ENCODE measurements around the gene PRLR. TPM values are rescaled to one million over a fixed set of nuclear protein-coding genes. Genes with fewer than 3 reads are reported as not detected.

PRLR gene
- total and polyA plus RNA-seq, 2 of the 13 experiments (the other 11 are each of a cell fraction or from before 2014, with no cell fraction given): 12.2 to 13.3 TPM

DNA sequence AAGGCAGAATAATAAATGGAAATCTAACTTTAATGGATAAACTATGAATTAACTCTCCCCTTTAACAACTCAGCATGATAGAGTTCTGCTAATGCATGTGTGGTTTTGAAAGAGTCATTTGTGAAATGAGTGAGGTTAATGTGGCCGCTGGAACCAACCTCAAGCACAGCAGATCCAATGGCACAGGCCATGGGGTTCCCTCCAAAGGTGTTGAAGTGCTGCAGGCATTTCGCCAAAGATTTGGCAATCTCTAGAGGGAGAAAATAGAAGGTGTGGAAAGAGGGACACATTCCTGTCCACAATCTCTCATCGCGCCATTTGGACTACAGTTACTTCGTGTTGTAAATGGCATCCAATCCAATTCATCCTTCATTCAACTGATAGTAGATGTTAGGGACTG is 217.5 kb downstream of the PRLR start:
- in situ Hi-C loops (cut with HindIII; ENCODE audit: extremely low pct_ligation_motif_present, low pct_unique_long_range_greater_than_20kb): no loop called here
- ATAC-seq (no peak), FAIRE-seq (no peak), DNase-seq (ENCODE audit: low spot score) (no peak)
- no TSS peak for BruUV-seq (replicated peaks)
- H4K20me1 ChIP-seq (ENCODE audit: insufficient read depth, low read length): no peaks in the 10 kb centered on the region
- no peak overlapping the region for H3K27ac ChIP-seq (ENCODE audit: extremely low read length, insufficient read depth, low read length)
- CTCF ChIA-PET (ENCODE audit: low intra/inter-chr PET ratio, low total read pairs): no interaction called here
- H3K27me3 ChIP-seq (ENCODE audit: control insufficient read depth in 1 of 2, insufficient read depth in 2 of 2, low read length in 2 of 2): no peaks in the 10 kb centered on the region
- H3K4me1 ChIP-seq (ENCODE audit: insufficient read depth, low read length): no peaks in the 10 kb centered on the region
- TF ChIP-seq ZNF547 (CRISPR knock-in tag; IDR thresholded peaks at IDR 0.05): no peak
- no peak for TF ChIP-seq MAZ (IDR thresholded peaks at IDR 0.05; ENCODE audit: borderline replicate concordance, low read depth, low read length)
- TF ChIP-seq MAZ (CRISPR knock-in tag; IDR thresholded peaks at IDR 0.05; ENCODE audit: low read depth): no peak
- TF ChIP-seq ZNF282 (IDR thresholded peaks at IDR 0.05; ENCODE audit: partially characterized antibody): no peak
- TF ChIP-seq ZNF777 (CRISPR knock-in tag; IDR thresholded peaks at IDR 0.05): no peak
- no peak for TF ChIP-seq FOXK2 (IDR thresholded peaks at IDR 0.05)
- TF ChIP-seq ZMYM3 (CRISPR knock-in tag; IDR thresholded peaks at IDR 0.05): no peak
- TF ChIP-seq ZNF281 (CRISPR knock-in tag; IDR thresholded peaks at IDR 0.05; ENCODE audit: borderline replicate concordance): no peak
- TF ChIP-seq, protein P1, sequence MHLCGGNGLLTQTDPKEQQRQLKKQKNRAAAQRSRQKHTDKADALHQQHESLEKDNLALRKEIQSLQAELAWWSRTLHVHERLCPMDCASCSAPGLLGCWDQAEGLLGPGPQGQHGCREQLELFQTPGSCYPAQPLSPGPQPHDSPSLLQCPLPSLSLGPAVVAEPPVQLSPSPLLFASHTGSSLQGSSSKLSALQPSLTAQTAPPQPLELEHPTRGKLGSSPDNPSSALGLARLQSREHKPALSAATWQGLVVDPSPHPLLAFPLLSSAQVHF (CRISPR knock-in tag; IDR thresholded peaks at IDR 0.05): no peak
- TF ChIP-seq MAFK (conservative IDR thresholded peaks at IDR 0.05 in 1 of 2, IDR thresholded peaks at IDR 0.05 in 1 of 2; ENCODE audit: low read length in 2 of 2): no peak
- no peak overlapping the region for H2AFZ ChIP-seq (ENCODE audit: low read length)
- intact Hi-C loops (cut with micrococcal nuclease; ENCODE audit: unreplicated experiment): no loop called here
- no peaks in the 10 kb centered on the region for H3K9me3 ChIP-seq (ENCODE audit: low read length)
- H3K79me2 ChIP-seq (ENCODE audit: insufficient read depth, low read length): no peaks in the 10 kb centered on the region
- no peak overlapping the region for H3K4me2 ChIP-seq (ENCODE audit: low read depth, low read length)
- 78% methylated on average over 5 of the region's 5 CpGs for WGBS (ENCODE audit: low lambda C conversion rate)
- POLR2A ChIA-PET: no interaction called here
- no peak overlapping the region for H3K4me3 ChIP-seq (replicated peaks in 1 of 3; ENCODE audit: insufficient read depth in 1 of 3, low read depth in 2 of 3, low read length in 3 of 3)
- H3K9ac ChIP-seq (ENCODE audit: insufficient read depth, low read depth, low read length): no peak overlapping the region
- no peaks in the 10 kb centered on the region for H3K36me3 ChIP-seq (replicated peaks in 1 of 2; ENCODE audit: control insufficient read depth in 1 of 2, insufficient read depth in 2 of 2, low read length in 2 of 2)
